ENCODE results near the gene PDE4D.

The PDE4D gene

GRCh38 chr5:59521476-59521875 lies 372.1 kb downstream of the PDE4D start:
- DNase-seq (ENCODE audit: low spot score): no peak

- DNase-seq (ENCODE audit: low spot score): no peak
Observed at GRCh38 chr5:59519338-59519737, 374.2 kb downstream of the PDE4D start.

- DNase-seq (ENCODE audit: low spot score): no peak
Observed at GRCh38 chr5:59517926-59518585, 375.5 kb downstream of the PDE4D start.

GRCh38 chr5:59516161-59516560 lies 377.4 kb downstream of the PDE4D start:
- DNase-seq (ENCODE audit: low spot score): no peak

GRCh38 chr5:59506285-59506877 lies 387.1 kb downstream of the PDE4D start:
- peak; percentile 31 for DNase-seq (ENCODE audit: low spot score)

- no peak for DNase-seq (ENCODE audit: low spot score)
Observed at GRCh38 chr5:59504043-59504442, 389.5 kb downstream of the PDE4D start.

GRCh38 chr5:59503220-59503619 lies 390.3 kb downstream of the PDE4D start:
- no peak for DNase-seq (ENCODE audit: low spot score)

GRCh38 chr5:59501316-59501715 lies 392.2 kb downstream of the PDE4D start:
- no peak for DNase-seq (ENCODE audit: low spot score)

- no peak for DNase-seq (ENCODE audit: low spot score)
Observed at GRCh38 chr5:59500014-59500413, 393.5 kb downstream of the PDE4D start.

- no peak for DNase-seq (ENCODE audit: low spot score)
Observed at GRCh38 chr5:59497207-59497606, 396.3 kb downstream of the PDE4D start.

- DNase-seq (ENCODE audit: low spot score): no peak
Observed at GRCh38 chr5:59496524-59497134, 396.9 kb downstream of the PDE4D start.

GRCh38 chr5:59491945-59492344 lies 401.6 kb downstream of the PDE4D start:
- no peak for DNase-seq (ENCODE audit: low spot score)

GRCh38 chr5:59489551-59489950 lies 404.0 kb downstream of the PDE4D start:
- no peak for DNase-seq (ENCODE audit: low spot score)

- no peak for DNase-seq (ENCODE audit: low spot score)
Observed at GRCh38 chr5:59487772-59488729, 405.5 kb downstream of the PDE4D start.

GRCh38 chr5:59487068-59487686 lies 406.3 kb downstream of the PDE4D start:
- no peak for DNase-seq (ENCODE audit: low spot score)

GRCh38 chr5:59486508-59486907 lies 407.0 kb downstream of the PDE4D start:
- DNase-seq (ENCODE audit: low spot score): no peak

- DNase-seq (ENCODE audit: low spot score): peak; percentile 24
Observed at GRCh38 chr5:59485629-59486439, 407.7 kb downstream of the PDE4D start.

GRCh38 chr5:59485107-59485506 lies 408.4 kb downstream of the PDE4D start:
- DNase-seq (ENCODE audit: low spot score): no peak

GRCh38 chr5:59484618-59485017 lies 408.9 kb downstream of the PDE4D start:
- no peak for DNase-seq (ENCODE audit: low spot score)

GRCh38 chr5:59483971-59484472 lies 409.5 kb downstream of the PDE4D start:
- DNase-seq (ENCODE audit: low spot score): no peak

All from SK-N-DZ (cell line).